ENCODE measurements around the gene CNTNAP2.

- TF ChIP-seq UBTF (IDR thresholded peaks at IDR 0.05; ENCODE audit: borderline replicate concordance in 1 of 2, low read depth in 2 of 2, low read length in 2 of 2): no peak
- TF ChIP-seq ZBTB5 (IDR thresholded peaks at IDR 0.05): no peak
- TF ChIP-seq TAF1 (IDR thresholded peaks at IDR 0.05; ENCODE audit: control insufficient read depth, extremely low read depth, insufficient read depth, low read length, severe bottlenecking): no peak
- no peak for TF ChIP-seq USF2 (CRISPR knock-in tag; IDR thresholded peaks at IDR 0.05)
- no peak for TF ChIP-seq CTCF (IDR thresholded peaks at IDR 0.05 in 2 of 3, conservative IDR thresholded peaks at IDR 0.05 in 1 of 3; ENCODE audit: insufficient read depth in 2 of 3, low read depth in 1 of 3, low read length in 3 of 3)
- no peak for TF ChIP-seq EP300 (IDR thresholded peaks at IDR 0.05; ENCODE audit: low read length)
- TF ChIP-seq FOXP1 (CRISPR knock-in tag; IDR thresholded peaks at IDR 0.05): no peak
- TF ChIP-seq FOXK2 (conservative IDR thresholded peaks at IDR 0.05 in 1 of 2, IDR thresholded peaks at IDR 0.05 in 1 of 2; ENCODE audit: low read depth in 2 of 2): no peak
- no peak for TF ChIP-seq ZNF121 (CRISPR knock-in tag; conservative IDR thresholded peaks at IDR 0.05)
- TF ChIP-seq CEBPB (tag; IDR thresholded peaks at IDR 0.05): no peak
- TF ChIP-seq ZNF830 (CRISPR knock-in tag; IDR thresholded peaks at IDR 0.05): no peak
These were observed 1296.9 kb downstream of the CNTNAP2 start for GRCh38 chr7:147413557-147413870.
